Stimulated activated naive CD8-positive, alpha-beta T cell treated with anti-CD3 and anti-CD28 coated beads, Interleukin-15, amount 100 ng/mL, for 72 hours (primary cell): ENCODE measurements around the gene INPP5J.
"Not testable (repeated sequence)": the region's sequence is repeated elsewhere in the genome, so short reads cannot be mapped to it uniquely, and the experiment has no call there.

Source experiments
- ATAC-seq: fragments of 150-1000 bp; cut with Tn5 transposase; 2 replicates; pipeline ENCODE4 v1.10.0; 2021; ENCODE audit warnings: mild to moderate bottlenecking, moderate library complexity
- DNase-seq, 2 donors: peaks; one replicate each; pipeline ENCODE4 v3.0.0; 2021 to 2022
- H3K27ac Mint-ChIP-seq, 2 donors: one replicate each; pipeline ENCODE4 v1.8.0; 2022; ENCODE audit warnings: mild to moderate bottlenecking in 2 of 2, mixed read lengths in 2 of 2, moderate library complexity in 2 of 2
- H3K27me3 Mint-ChIP-seq: one replicate; pipeline ENCODE4 v1.8.0; 2022; ENCODE audit warnings: mixed read lengths
- H3K4me1 Mint-ChIP-seq: one replicate; pipeline ENCODE4 v1.8.0; 2022; ENCODE audit warnings: mild to moderate bottlenecking, mixed read lengths
- H3K4me3 Mint-ChIP-seq, 2 donors: one replicate each; pipeline ENCODE4 v1.8.0; 2022; ENCODE audit warnings: mild to moderate bottlenecking in 2 of 2, mixed read lengths in 2 of 2, moderate library complexity in 1 of 2
- H3K9me3 Mint-ChIP-seq, 2 donors: one replicate each; pipeline ENCODE4 v1.8.0; 2022; ENCODE audit warnings: mixed read lengths in 2 of 2

INPP5J gene

DNA sequence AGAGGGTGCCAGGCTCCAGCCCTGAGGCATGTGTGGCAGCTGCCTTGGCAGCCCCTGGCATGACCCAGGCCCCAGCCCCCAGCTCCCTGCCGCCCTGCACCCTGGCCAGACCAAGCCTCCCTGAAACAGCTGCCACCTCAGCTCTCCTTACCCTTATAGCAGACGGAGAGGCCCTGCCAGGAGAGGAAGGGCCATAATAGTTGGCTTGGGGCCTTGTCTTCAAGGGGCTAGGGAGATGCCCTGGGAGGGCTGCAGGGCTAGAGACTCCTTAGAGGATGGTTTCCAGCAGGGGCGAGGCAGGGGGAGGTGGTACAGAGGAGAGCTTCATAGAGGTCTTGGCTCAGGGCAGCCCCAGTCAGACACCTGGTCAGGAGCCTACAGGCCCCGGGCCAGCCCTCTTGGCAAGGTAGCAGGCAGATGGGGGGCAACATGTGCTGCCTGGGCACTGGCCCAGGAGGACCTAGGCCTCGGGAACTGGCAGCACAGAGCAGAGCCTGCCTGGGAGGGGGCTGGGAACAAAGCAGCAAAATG lies 28.7 kb upstream of the INPP5J start:
- H3K4me3 Mint-ChIP-seq: no peak overlapping the region
- H3K4me1 Mint-ChIP-seq: no peaks in the 10 kb centered on the region
- DNase-seq (no peak), ATAC-seq (no peak)
- no peaks in the 10 kb centered on the region for H3K27me3 Mint-ChIP-seq
- H3K27ac Mint-ChIP-seq: no peak overlapping the region
- H3K9me3 Mint-ChIP-seq: no peaks in the 10 kb centered on the region

DNA sequence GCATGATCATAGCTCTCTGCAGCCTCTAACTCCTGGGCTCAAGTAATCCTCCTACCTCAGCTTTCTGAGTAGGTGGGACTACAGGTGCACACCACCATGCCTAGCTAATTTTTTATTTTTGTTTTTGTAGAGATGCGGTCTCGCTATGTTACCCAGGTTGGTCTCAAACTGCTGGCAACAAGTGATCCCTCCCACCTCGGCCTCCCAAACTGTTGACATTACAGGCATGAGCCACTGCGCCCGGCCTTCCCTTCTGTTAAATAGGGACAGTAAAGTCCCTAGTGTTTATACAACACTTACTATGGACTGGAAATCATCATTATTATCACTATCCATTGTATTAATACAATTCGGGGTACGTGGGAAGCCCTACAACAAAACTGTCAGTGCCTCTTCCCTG lies 28.0 kb upstream of the INPP5J start:
- DNase-seq (no peak), ATAC-seq (no peak)
- Mint-ChIP-seq H3K9me3 (no peaks in the 10 kb centered on the region), H3K27me3 (no peaks in the 10 kb centered on the region), H3K4me1 (no peaks in the 10 kb centered on the region), H3K27ac (peak overlapping the region in 1 of 2 donors; percentile 57), H3K4me3 (no peak overlapping the region)

DNA sequence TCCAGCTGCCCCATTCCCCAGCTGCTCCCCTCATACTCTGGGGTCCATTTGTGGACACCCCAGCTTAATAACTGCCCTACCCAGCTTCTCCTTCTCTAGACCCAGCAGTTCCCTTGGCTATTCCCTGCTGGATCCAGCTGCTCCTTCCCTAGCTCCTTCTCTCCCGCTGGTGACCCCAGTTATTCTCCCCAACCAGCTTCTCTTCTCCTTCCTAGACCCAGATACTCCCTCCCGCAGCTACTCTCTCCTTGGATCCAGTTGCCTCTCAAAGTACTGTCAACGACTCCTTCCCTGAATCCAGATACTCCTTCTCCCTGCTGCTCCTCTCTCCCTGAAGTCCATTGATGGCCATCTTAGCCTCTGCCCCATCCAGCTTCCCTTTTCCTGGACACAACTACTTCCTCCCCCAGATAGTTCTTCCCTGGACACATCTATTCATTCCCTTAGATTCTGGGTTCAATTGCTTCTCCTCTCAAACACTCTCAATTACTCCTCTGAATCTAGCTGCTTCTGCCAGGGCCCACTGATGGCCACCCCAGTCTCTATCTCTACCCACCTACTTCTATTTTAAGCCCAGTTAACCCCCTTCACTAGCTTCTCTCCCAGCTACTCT lies 27.0 kb upstream of the INPP5J start:
- no peaks in the 10 kb centered on the region for H3K9me3 Mint-ChIP-seq
- no peak overlapping the region for H3K4me3 Mint-ChIP-seq
- ATAC-seq (no peak), DNase-seq (no peak)
- no peaks in the 10 kb centered on the region for H3K4me1 Mint-ChIP-seq
- no peak overlapping the region for H3K27ac Mint-ChIP-seq
- no peaks in the 10 kb centered on the region for H3K27me3 Mint-ChIP-seq

DNA sequence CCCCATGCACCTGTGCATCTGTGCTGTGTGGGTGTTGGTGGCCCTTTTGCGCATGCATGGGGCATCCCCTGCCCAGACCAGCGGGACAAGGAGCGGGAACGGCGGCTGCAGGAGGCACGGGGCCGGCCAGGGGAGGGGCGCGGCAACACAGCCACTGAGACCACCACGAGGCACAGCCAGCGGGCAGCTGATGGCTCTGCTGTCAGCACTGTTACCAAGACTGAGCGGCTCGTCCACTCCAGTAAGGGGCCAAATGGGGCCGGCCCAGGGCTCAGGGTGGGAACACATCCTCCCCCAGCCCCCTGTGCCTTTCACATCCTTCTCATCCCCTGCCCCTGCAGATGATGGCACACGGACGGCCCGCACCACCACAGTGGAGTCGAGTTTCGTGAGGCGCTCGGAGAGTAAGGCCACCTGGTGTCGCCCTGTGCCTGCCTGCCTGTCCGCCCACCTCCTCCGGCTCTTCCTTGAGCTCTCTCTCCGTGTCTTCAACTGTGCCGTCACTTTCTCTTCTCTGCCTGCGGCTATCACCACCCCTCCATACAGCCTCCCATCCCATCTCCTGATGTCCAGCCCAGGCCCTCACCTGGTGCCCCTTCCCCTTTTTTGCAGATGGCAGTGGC lies 26.0 kb upstream of the INPP5J start:
- ATAC-seq (no peak), DNase-seq (no peak)
- Mint-ChIP-seq H3K4me3 (no peak overlapping the region), H3K9me3 (no peaks in the 10 kb centered on the region), H3K27ac (no peak overlapping the region), H3K27me3 (no peaks in the 10 kb centered on the region), H3K4me1 (no peaks in the 10 kb centered on the region)

DNA sequence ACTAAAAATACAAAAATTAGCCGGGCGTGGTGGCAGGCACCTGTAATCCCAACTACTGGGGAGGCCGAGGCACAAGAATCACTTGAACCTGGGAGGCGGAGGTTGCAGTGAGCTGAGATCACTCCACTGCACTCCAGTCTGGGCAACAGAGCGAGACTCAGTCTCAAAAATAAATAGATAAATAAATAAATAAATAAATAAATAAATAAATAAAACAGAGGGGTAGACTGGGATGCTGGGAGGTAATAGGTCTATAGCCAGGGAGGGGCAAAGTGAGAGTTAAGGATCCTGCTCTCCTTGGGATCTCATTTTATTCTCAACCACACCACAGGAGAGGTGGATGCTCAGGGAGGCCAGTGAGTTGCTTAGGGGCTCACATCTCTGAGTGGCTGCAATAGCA lies 25.2 kb upstream of the INPP5J start:
- H3K9me3 Mint-ChIP-seq, ATAC-seq, H3K4me1 Mint-ChIP-seq, DNase-seq, H3K27ac Mint-ChIP-seq, H3K4me3 Mint-ChIP-seq, H3K27me3 Mint-ChIP-seq: not testable (repeated sequence)

DNA sequence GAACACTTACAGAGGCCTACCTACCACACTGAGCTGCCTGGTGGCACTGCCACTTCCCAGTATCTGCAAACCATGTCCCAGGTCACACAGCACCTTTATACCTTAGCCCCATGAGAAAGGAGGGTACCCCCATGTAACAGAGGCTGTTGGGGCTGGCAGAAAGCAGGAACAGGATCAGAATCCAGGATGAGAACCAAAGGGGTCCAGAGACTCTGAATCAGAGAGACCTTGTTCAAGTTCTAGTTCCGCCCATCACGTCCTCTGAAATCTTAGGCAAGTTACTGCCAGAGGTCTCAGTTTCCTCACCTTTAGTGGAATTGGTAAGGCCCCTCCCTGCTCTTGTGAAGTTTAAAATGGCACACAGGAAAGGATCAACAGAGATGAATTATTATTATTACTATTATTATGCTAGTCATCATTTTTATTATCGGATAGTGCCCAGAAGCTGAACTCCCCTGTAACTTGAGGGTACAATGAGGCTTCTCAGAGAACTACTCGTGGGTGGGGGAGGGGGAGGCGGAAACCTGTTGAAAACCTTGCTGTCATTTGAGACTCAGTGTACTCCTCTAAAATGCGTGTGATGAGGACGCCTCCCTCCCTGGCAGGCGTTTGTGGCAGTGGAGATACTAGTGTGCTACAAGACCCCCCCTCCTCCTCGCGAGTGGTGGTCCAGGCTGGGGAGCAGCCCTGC lies 24.7 kb upstream of the INPP5J start:
- no peaks in the 10 kb centered on the region for H3K27me3 Mint-ChIP-seq
- DNase-seq (no peak), ATAC-seq (no peak)
- H3K27ac Mint-ChIP-seq: peak overlapping the region in 1 of 2 donors; percentile 90
- H3K4me1 Mint-ChIP-seq: no peaks in the 10 kb centered on the region
- no peak overlapping the region for H3K4me3 Mint-ChIP-seq
- H3K9me3 Mint-ChIP-seq: no peaks in the 10 kb centered on the region

DNA sequence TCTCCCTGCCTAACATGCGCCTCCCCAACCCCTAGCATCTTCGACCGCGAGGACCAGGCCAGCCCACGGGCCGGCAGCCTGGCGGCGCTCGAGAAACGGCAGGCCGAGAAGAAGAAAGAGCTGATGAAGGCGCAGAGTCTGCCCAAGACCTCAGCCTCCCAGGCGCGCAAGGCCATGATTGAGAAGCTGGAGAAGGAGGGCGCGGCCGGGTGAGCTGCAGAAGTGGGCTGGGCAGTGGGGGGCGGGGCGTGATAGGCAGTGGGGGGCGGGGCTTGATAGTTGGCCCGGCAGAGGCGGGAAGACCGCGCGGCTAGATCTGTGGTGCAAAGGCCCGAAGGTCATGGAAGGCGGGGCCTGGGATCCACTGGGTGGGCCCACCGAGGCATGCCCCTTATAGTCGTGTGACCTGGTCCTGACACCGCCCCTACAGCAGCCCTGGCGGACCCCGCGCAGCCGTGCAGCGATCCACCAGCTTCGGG lies 24.1 kb upstream of the INPP5J start:
- Mint-ChIP-seq H3K4me3 (no peak overlapping the region), H3K27me3 (no peaks in the 10 kb centered on the region), H3K9me3 (no peaks in the 10 kb centered on the region), H3K4me1 (no peaks in the 10 kb centered on the region), H3K27ac (peak overlapping the region in 1 of 2 donors; percentile 90)
- DNase-seq (no peak), ATAC-seq (no peak)

DNA sequence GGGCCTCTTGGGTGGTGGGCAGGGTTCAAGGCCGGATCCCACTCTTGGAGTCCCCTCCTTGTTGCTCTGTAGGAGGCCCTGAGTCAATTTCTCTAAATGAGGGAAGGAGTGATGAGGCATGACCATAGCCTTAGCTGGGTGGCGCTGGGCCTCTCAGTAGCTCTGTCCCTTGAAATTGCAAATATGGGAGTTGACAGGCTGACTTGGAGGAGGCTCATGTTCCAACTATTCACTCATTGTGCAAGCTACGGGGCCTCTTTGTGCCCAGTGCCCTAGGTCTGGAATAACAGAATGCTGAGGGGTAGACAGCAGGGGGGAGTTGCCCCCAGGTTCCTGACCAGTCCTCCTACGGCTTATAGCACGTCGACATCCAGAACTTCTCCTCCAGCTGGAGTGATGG lies 23.4 kb upstream of the INPP5J start:
- DNase-seq (no peak), ATAC-seq (no peak)
- H3K4me3 Mint-ChIP-seq: no peak overlapping the region
- H3K27ac Mint-ChIP-seq: no peak overlapping the region
- H3K4me1 Mint-ChIP-seq: no peaks in the 10 kb centered on the region
- no peaks in the 10 kb centered on the region for H3K9me3 Mint-ChIP-seq
- H3K27me3 Mint-ChIP-seq: no peaks in the 10 kb centered on the region

DNA sequence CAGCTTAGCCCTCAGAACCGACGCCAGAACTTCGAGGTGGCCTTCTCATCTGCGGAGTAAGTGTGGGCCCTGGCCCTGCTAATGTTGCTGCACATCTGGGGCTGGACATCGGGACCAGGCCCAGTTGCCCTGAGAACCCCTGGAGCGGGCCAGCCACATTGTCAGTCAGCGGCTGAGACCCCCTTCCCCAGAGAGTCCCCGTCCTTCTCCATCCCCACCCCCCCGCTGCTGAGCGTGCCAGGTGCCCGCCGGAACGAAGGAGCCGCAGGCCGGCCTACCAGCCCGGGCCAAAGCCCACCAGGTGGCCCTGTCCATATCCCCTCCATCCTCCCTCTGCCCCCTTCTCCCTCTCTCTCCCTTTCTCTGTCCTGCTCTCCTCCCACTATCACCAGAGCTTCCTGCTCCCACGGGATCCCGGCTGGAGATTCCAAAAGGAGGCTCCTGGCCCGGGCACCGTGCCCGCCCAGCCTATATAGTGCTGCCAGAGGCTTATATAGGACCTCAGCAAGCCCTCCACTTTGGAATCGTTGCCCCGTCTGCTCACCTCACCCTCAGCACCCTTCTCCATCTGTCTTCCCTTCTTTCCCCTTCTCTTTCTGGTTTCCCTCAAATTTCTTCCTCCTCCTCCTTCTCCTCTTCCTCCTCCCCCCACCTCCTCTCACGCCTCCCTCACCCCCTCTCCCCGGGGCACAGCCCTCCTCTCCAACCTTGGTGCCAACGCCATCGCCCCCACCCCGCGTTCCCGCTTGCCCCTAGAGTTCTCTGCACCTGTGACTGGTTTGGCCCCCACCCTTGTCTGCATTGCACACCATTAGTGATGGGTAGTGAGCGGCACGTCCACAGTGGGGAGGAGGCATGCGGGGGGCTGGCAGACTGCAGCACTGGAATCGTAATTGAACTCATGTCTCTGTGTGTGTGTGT lies 22.7 kb upstream of the INPP5J start:
- no peak overlapping the region for H3K27ac Mint-ChIP-seq
- ATAC-seq (peak; percentile 6), DNase-seq (no peak)
- H3K4me1 Mint-ChIP-seq: no peaks in the 10 kb centered on the region
- no peaks in the 10 kb centered on the region for H3K27me3 Mint-ChIP-seq
- H3K9me3 Mint-ChIP-seq: no peaks in the 10 kb centered on the region
- no peak overlapping the region for H3K4me3 Mint-ChIP-seq

DNA sequence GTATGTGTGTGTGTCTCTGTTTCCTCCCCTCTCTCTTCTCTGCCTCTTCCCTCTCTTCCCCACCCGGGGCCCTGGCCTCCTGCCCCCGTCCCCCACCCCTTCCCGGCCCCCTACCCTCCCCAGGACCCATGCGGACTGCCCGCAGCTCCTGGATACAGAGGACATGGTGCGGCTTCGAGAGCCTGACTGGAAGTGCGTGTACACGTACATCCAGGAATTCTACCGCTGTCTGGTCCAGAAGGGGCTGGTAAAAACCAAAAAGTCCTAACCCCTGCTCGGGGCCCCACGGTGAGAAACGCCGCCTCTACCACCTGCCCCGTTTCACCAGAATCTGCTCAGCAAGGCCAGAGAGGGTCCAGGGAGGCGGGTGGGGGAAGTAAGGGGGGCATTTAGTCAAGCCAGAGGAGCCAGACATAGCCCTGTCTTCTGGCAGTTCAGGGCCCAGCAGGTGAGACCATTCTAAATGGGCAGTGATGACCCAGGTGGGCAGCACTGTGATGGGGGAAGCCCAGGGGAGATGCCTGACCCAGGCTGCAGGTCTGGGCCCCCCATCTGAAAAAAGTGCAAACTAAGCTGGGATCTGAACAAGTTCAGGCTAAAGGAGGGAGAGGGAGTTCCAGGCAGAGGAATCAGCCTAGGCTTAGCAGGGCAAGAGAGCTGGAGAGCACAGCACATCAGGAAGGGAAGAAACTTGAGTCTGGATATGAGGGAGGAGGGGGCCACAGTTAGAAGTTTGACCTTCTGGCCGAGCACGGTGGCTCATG lies 21.8 kb upstream of the INPP5J start:
- H3K27ac Mint-ChIP-seq: no peak overlapping the region

DNA sequence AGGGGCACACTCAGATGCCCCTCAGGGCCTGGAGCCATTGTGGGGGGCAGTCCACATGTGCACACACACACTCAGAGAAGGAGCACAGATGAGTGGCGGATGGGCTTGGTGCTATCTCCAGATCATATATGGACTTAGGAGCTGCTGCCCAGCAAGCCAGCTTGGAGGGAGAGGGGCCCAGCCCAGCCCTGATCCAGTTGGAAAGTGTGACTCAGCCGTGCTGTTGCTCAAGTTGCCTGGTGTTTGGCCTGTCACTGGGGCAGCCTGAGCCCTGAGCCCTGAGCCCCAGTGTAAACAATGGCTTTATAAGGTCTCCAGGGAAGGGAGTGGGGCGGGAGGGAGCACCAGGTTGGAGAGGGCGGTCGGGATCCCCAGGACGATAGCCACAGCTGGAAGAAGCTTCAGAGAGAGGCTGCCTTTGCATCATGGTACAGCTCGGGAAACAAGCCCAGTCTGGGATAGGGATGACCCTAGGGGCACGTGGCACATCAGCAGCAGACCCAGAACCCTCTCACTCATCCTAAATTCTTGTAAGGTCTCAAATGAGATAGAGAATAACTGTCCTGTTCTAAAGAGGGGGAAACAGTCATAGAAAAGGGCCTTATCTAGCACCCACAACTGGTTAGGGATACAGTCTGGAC lies 20.2 kb upstream of the INPP5J start:
- H3K27me3 Mint-ChIP-seq: no peaks in the 10 kb centered on the region
- DNase-seq: no peak
- H3K4me1 Mint-ChIP-seq: peaks cover 18% of the 10 kb centered on the region
- no peak for ATAC-seq
- peak overlapping the region in 1 of 2 donors; percentile 42 for H3K27ac Mint-ChIP-seq
- no peaks in the 10 kb centered on the region for H3K9me3 Mint-ChIP-seq
- H3K4me3 Mint-ChIP-seq: no peak overlapping the region

More for the DNA sequence above, 21.8 kb upstream of the INPP5J start:
- Mint-ChIP-seq H3K27me3 (no peaks in the 10 kb centered on the region), H3K9me3 (no peaks in the 10 kb centered on the region), H3K4me1 (peaks cover 1% of the 10 kb centered on the region), H3K4me3 (no peak overlapping the region)
- ATAC-seq: no peak
- DNase-seq: no peak

DNA sequence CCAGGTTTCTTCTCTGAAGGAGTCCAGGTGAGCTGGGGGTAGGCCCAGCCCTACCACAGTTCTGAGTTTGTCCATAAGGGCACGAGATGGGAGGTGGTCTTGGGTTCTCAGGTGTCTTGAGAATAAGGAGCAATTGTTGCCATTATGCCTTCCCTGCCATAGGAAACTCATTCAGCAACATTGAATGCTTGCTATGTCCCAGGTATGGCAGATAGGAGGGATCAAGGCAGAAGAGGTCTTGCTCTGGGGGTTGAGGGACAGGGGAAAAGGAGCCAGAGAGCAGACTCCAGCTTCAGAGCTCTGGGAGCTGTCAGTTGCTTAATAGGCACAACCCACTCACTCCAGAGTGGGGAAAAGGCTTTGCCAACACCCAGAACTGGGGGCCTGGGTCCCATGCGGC lies 19.7 kb upstream of the INPP5J start:
- ATAC-seq: no peak
- DNase-seq: no peak
- Mint-ChIP-seq H3K4me1 (peaks cover 23% of the 10 kb centered on the region), H3K4me3 (no peak overlapping the region), H3K27ac (peak overlapping the region in 1 of 2 donors; percentile 42), H3K9me3 (no peaks in the 10 kb centered on the region), H3K27me3 (no peaks in the 10 kb centered on the region)

DNA sequence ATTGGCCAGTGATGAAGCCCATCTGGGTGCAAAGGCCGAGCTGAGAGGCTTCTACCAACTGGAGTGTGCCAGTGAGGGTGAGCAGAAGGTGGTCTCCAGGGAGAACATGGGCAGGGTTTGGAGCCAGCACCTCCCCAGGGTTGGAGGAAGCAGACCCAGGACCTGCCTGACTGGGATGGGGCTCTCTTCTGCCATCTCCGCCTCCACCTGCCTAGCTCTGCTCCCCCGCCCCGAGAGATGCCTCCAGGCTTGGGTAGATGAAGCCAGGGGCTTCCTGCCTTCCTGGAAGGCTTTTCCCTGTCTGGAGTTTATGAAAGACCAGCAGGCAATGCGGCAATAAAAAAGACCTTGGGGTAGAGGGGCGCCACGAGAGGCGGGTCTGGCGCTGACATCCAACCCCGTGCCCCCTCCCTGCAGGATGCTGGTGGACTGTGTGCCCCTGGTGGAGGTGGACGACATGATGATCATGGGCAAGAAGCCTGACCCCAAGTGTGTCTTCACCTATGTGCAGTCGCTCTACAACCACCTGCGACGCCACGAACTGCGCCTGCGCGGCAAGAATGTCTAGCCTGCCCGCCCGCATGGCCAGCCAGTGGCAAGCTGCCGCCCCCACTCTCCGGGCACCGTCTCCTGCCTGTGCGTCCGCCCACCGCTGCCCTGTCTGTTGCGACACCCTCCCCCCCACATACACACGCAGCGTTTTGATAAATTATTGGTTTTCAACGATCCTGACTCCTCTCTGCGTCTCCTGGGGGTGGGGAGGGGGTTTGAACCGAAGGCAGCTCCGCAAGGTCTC lies 18.7 kb upstream of the INPP5J start:
- DNase-seq: no peak
- no peaks in the 10 kb centered on the region for H3K27me3 Mint-ChIP-seq
- H3K4me3 Mint-ChIP-seq: no peak overlapping the region
- H3K4me1 Mint-ChIP-seq: peaks cover 24% of the 10 kb centered on the region
- H3K27ac Mint-ChIP-seq: peak overlapping the region in 1 of 2 donors; percentile 42
- ATAC-seq: no peak
- no peaks in the 10 kb centered on the region for H3K9me3 Mint-ChIP-seq

DNA sequence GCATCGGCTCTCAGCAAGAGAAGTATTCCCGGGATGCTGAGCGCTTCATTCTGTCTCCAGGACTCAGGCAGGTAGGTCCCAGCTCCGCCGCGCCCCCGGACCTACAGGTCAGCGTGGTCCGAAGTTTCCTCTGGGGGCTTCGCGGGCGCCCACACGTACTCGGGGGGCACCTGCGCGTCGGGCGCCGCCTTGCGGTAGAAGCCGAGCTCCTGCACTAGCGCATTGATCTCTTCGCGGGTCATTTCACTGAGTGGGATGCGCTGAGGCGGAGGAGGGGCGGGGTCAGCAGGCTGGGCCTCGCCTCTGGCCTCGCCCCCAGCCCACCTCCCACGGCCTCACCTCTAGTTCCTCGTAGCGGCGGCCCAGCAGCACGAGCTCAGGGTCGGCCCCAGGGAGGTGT lies 17.9 kb upstream of the INPP5J start:
- DNase-seq (no peak), ATAC-seq (no peak)
- H3K27me3 Mint-ChIP-seq: no peaks in the 10 kb centered on the region
- H3K9me3 Mint-ChIP-seq: no peaks in the 10 kb centered on the region
- H3K4me3 Mint-ChIP-seq: no peak overlapping the region
- peaks cover 24% of the 10 kb centered on the region for H3K4me1 Mint-ChIP-seq
- H3K27ac Mint-ChIP-seq: no peak overlapping the region
